ENCODE measurements around the gene ATAT1. TPM values are rescaled to one million over a fixed set of nuclear protein-coding genes. Genes with fewer than 3 reads are reported as not detected.

The ATAT1 gene
- total and polyA plus RNA-seq, 9 of the 15 experiments (the other 6 are each of a cell fraction or from before 2014, with no cell fraction given) = 0.65 to 5.8 (median 1.6) TPM

DNA sequence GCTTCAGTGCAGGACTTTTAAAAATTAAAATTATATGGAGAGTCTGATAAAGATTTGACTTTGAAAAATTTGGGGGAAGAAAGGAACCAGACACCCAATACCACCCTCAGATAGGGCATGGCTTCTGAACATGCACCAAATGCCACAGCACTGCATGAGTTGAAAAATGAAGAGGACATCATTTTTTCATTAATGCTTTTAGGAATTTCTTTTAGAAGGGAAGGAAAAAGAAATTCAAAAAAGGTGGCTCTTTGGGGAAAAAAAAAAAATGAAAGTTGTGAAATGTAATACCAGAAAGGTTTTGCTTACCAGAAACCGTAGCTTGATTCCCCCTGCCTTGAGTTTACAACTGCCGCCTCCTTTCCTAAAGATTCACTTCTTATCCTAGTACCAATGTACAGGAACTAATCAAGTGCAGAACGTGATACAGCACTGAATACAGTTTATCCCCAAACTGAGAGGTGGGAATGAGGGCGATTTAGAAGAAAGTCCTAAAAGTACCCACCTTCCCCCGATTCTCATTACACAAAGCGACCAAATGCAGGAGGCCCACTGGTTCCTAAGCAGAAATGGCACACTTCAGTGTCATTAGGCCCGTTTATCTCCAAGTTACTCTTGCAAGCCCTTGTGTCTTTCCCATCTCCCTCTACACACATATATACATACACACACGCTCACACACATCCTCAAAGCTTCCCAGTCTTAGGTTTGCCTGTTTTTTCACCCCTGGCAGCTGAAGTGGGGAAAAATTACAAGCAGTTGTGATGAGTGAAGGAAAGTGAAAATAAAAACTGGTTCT is 12.4 kb upstream of the ATAT1 start (continued):
- TF ChIP-seq MGA (IDR thresholded peaks at IDR 0.05) (no peak), RNF2 (IDR thresholded peaks at IDR 0.05) (no peak), ZNF764 (CRISPR knock-in tag; IDR thresholded peaks at IDR 0.05; ENCODE audit: low read depth) (no peak), NR2C2 (CRISPR knock-in tag; IDR thresholded peaks at IDR 0.05) (no peak), NR2C2 (tag; IDR thresholded peaks at IDR 0.05) (no peak; the same call in 1 of the 2 replicates), MYNN (IDR thresholded peaks at IDR 0.05) (no peak; the same call in none of the 2 replicates), MYNN (CRISPR knock-in tag; IDR thresholded peaks at IDR 0.05) (no peak), E2F8 (IDR thresholded peaks at IDR 0.05; ENCODE audit: low read depth, partially characterized antibody) (peak; percentile 68), CHD2 (IDR thresholded peaks at IDR 0.05; ENCODE audit: low read depth, low read length) (no peak), SIX5 (IDR thresholded peaks at IDR 0.05; ENCODE audit: borderline replicate concordance in 1 of 2, insufficient read depth in 1 of 2, low read depth in 1 of 2, low read length in 2 of 2) (no peak), ZNF77 (CRISPR knock-in tag; IDR thresholded peaks at IDR 0.05) (0 out of 2 replicates have a peak, but pooled peaks have one; percentile 73), HDAC1 (IDR thresholded peaks at IDR 0.05) (no peak), KDM5B (IDR thresholded peaks at IDR 0.05; ENCODE audit: insufficient replicate concordance, low read depth, low read length) (peak; percentile 76), U2AF1 (optimal IDR thresholded peaks at IDR 0.05; ENCODE audit: low read depth, low read length) (peak; percentile 26)

Measured in K562 (cell line).